ENCODE results near the gene PCDHA8. TPM values are rescaled to one million over a fixed set of nuclear protein-coding genes. Genes with fewer than 3 reads are reported as not detected.
A peak's percentile ranks its signal among the peaks of the same experiment; 100 is the strongest.
"Not testable (repeated sequence)": the region's sequence is repeated elsewhere in the genome, so short reads cannot be mapped to it uniquely, and the experiment has no call there.

PCDHA8 gene
- total RNA-seq, 1 donor from 2014 or later: not detected

DNA sequence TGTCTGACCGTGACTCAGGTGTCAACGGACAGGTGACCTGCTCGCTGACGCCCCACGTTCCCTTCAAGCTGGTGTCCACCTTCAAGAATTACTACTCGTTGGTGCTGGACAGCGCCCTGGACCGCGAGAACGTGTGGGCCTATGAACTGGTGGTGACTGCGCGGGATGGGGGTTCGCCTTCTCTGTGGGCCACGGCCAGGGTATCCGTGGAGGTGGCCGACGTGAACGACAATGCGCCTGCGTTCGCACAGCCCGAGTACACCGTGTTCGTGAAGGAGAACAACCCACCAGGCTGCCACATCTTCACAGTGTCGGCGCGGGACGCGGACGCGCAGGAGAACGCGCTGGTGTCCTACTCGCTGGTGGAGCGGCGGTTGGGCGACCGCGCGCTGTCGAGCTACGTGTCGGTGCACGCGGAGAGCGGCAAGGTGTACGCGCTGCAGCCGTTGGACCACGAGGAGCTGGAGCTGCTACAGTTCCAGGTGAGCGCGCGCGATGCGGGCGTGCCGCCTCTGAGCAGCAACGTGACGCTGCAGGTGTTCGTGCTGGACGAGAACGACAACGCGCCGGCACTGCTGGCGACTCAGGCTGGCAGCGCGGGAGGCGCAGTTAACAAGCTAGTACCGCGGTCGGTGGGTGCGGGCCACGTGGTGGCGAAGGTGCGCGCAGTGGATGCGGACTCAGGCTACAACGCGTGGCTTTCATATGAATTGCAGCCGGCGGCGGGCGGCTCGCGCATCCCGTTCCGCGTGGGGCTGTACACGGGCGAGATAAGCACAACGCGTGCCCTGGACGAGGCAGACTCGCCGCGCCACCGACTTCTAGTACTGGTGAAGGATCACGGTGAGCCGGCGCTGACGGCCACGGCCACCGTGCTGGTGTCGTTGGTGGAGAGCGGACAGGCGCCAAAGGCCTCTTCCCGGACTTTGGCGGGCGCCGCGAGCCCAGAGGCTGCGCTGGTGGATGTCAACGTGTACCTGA lies 29.5 kb downstream of the PCDHA8 start:
- DNase-seq (ENCODE audit: low read depth in 2 of 2): no peak

DNA sequence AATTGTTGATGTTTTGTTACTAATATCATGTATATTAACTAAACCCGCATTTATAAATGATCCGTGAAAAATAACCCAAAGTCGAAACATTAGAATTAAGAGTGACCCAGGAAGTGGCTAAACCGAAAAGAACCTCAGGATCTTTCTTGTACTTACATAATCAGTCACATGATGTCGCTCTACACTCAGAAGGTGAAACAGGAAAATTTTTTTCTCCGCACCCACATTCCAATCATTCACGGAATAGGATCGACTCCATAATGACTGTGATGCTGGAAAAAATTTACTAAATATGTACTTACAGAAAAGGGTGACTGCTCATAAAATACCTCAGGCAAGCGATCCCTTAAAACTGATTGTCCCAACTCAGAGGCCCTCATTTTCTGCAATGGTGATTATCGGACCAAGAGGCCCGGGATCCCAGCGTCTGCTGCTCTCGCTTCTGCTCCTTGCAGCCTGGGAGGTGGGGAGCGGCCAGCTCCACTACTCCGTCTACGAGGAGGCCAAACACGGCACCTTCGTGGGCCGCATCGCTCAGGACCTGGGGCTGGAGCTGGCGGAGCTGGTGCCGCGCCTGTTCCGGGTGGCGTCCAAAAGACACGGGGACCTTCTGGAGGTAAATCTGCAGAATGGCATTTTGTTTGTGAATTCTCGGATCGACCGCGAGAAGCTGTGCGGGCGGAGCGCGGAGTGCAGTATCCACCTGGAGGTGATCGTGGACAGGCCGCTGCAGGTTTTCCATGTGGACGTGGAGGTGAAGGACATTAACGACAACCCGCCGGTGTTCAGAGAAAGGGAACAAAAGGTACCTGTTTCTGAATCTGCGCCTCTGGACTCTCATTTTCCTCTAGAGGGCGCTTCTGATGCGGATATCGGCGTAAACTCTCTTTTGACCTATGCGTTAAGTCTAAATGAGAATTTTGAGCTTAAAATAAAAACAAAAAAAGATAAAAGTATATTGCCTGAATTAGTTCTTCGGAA lies 34.4 kb downstream of the PCDHA8 start, which contains the start of gene PCDHA12:
Gene PCDHA12, plus strand, starts transcription at position 224 of the 981 bp plus-strand sequence. Its CDS starts 165 bp downstream, at position 389.
- no peak for DNase-seq (ENCODE audit: low read depth in 2 of 2)

DNA sequence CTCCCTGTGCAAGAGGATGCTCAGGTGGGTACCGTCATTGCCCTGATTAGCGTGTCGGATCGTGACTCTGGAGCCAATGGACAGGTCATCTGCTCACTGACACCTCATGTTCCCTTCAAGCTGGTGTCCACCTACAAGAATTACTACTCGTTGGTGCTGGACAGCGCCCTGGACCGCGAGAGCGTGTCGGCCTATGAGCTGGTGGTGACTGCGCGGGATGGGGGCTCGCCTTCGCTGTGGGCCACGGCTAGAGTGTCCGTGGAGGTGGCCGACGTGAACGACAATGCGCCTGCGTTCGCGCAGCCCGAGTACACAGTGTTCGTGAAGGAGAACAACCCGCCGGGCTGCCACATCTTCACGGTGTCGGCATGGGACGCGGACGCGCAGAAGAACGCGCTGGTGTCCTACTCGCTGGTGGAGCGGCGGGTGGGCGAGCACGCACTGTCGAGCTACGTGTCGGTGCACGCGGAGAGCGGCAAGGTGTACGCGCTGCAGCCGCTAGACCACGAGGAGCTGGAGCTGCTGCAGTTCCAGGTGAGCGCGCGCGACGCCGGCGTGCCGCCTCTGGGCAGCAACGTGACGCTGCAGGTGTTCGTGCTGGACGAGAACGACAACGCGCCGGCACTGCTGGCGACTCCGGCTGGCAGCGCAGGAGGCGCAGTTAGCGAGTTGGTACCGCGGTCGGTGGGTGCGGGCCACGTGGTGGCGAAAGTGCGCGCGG lies 35.7 kb downstream of the PCDHA8 start:
- not testable (repeated sequence) for DNase-seq (ENCODE audit: low read depth in 2 of 2)

DNA sequence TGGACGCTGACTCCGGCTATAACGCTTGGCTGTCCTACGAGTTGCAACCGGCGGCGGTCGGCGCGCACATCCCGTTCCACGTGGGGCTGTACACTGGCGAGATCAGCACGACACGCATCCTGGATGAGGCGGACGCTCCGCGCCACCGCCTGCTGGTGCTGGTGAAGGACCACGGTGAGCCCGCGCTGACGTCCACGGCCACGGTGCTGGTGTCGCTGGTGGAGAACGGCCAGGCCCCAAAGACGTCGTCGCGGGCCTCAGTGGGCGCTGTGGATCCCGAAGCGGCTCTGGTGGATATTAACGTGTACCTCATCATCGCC lies 36.2 kb downstream of the PCDHA8 start:
- no peak for DNase-seq (ENCODE audit: low read depth in 2 of 2)

DNA sequence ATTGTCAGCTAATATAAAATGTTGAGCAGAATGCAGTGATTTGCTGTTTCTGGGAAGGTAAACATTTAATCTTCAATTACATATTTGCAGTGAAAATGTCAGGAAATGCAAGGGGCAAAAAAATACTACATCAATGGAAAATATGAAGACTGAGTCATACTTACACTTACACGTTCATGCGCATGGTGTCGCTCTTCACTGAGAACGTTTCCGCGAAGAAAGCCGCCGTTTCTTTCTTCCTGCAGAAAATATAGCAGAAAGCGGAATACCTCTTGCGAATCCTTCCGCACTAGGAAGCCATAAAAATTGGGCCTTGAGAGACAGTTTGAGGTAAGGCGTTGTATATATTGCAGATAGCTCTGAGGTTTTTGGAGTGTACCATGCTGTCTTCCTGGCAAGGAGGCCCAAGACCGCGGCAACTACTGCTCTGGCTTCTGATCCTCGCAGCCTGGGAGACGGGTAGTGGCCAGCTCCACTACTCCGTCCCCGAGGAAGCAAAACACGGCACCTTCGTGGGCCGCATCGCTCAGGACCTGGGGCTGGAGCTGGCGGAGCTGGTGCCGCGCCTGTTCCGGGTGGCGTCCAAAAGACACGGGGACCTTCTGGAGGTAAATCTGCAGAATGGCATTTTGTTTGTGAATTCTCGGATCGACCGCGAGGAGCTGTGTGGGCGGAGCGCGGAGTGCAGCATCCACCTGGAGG lies 41.1 kb downstream of the PCDHA8 start, which contains the start of gene PCDHA13:
Gene PCDHA13, plus strand, starts transcription at position 236 of the 702 bp plus-strand sequence. Its CDS starts 145 bp downstream, at position 381.
- peak in 1 of 2 donors; percentile 11 for DNase-seq (ENCODE audit: low read depth in 2 of 2)

DNA sequence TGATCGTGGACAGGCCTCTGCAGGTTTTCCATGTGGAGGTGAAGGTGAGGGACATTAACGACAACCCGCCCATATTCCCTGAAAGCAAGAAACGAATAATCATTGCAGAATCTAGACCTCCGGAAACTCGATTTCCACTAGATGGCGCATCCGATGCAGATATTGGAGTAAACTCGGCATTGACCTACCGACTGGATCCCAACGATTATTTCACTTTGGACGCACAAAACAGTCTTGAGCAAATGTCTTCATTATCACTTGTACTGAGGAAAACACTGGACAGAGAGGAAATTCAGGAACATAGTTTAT lies 41.6 kb downstream of the PCDHA8 start:
- no peak for DNase-seq (ENCODE audit: low read depth in 2 of 2)

DNA sequence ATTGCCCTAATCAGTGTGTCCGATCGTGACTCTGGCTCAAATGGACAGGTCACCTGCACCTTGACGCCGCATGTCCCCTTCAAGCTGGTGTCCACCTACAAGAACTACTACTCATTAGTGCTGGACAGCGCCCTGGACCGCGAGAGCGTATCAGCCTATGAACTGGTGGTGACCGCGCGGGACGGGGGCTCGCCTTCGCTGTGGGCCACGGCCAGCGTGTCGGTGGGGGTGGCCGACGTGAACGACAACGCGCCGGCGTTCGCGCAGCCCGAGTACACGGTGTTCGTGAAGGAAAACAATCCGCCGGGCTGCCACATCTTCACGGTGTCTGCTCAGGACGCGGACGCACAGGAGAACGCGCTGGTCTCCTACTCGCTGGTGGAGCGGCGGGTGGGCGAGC lies 42.4 kb downstream of the PCDHA8 start:
- DNase-seq (ENCODE audit: low read depth in 2 of 2): no peak

DNA sequence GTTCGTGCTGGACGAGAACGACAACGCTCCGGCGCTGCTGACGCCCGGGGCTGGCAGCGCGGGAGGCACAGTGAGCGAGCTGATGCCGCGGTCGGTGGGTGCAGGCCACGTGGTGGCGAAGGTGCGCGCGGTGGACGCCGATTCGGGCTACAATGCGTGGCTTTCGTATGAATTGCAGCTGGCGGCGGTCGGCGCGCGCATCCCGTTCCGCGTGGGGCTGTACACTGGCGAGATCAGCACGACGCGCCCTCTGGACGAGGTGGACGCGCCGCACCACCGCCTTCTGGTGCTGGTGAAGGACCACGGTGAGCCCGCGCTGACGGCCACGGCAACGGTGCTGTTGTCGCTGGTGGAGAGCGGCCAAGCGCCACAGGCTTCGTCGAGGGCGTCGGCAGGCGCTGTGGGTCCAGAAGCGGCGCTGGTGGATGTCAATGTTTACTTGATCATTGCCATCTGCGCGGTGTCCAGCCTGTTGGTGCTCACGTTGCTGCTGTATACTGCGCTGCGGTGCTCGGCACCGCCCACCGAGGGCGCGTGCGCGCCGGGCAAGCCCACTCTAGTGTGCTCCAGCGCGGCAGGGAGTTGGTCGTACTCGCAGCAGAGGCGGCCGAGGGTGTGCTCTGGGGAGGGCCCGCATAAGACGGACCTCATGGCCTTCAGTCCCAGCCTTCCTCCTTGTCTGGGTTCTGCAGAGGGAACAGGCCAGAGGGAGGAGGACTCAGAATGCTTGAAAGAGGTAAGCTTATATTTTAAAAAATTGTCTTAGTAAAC lies 43.1 kb downstream of the PCDHA8 start:
- DNase-seq (ENCODE audit: low read depth in 2 of 2): no peak

Other genes starting within 250 kb of the PCDHA8 start
- gene CD14, start 208.0 kb upstream of the PCDHA8 start, total RNA-seq: 1.9 and 10.7 TPM in 2 replicates
- 8.5 and 12.4 TPM in 2 replicates for gene TMCO6, start 201.7 kb upstream of the PCDHA8 start, total RNA-seq
- 60.2 and 70.5 TPM in 2 replicates for gene NDUFA2, start 193.6 kb upstream of the PCDHA8 start, total RNA-seq
- gene IK, start 193.4 kb upstream of the PCDHA8 start, total RNA-seq: 51.1 and 51.2 TPM in 2 replicates
- 24.6 and 31.7 TPM in 2 replicates for gene WDR55, start 176.3 kb upstream of the PCDHA8 start, total RNA-seq
- gene DND1, start 167.6 kb upstream of the PCDHA8 start, total RNA-seq: 0.13 TPM in 2 replicates
- gene HARS1, start 149.8 kb upstream of the PCDHA8 start, total RNA-seq: 46.0 and 48.0 TPM in 2 replicates
- 23.3 and 23.6 TPM in 2 replicates for gene HARS2, start 149.7 kb upstream of the PCDHA8 start, total RNA-seq
- gene ZMAT2, start 140.7 kb upstream of the PCDHA8 start, total RNA-seq: 30.3 and 33.4 TPM in 2 replicates
- gene PCDHA1, start 55.0 kb upstream of the PCDHA8 start, total RNA-seq: under 0.01 TPM in 1 of 2 replicates, not detected in the other
- gene PCDHA2, start 46.3 kb upstream of the PCDHA8 start, total RNA-seq: under 0.01 TPM in 1 of 2 replicates, not detected in the other
- gene PCDHA3, start 40.1 kb upstream of the PCDHA8 start, total RNA-seq: 0.13 and 0.25 TPM in 2 replicates
- under 0.01 and 0.25 TPM in 2 replicates for gene PCDHA4, start 34.1 kb upstream of the PCDHA8 start, total RNA-seq
- gene PCDHA5, start 19.6 kb upstream of the PCDHA8 start, total RNA-seq: under 0.01 TPM in 2 replicates
- 0.25 TPM in 1 of 2 replicates, not detected in the other for gene PCDHA6, start 13.2 kb upstream of the PCDHA8 start, total RNA-seq
- gene PCDHA7, start 6.9 kb upstream of the PCDHA8 start, total RNA-seq: 0.13 and 0.38 TPM in 2 replicates
- gene PCDHA9, start 7.2 kb downstream of the PCDHA8 start, total RNA-seq: under 0.01 TPM in 2 replicates
- gene PCDHA10, start 14.7 kb downstream of the PCDHA8 start, total RNA-seq: under 0.01 and 0.13 TPM in 2 replicates
- gene PCDHA11, start 27.8 kb downstream of the PCDHA8 start, total RNA-seq: under 0.01 TPM in 1 of 2 replicates, not detected in the other
- gene PCDHA12, start 34.1 kb downstream of the PCDHA8 start, total RNA-seq: under 0.01 TPM in 1 of 2 replicates, not detected in the other
- gene PCDHA13, start 40.9 kb downstream of the PCDHA8 start, total RNA-seq: under 0.01 TPM in 2 replicates
- gene PCDHAC1, start 85.1 kb downstream of the PCDHA8 start, total RNA-seq: 0.13 TPM in 1 of 2 replicates, not detected in the other
- gene PCDHAC2, start 125.3 kb downstream of the PCDHA8 start, total RNA-seq: 0.13 TPM in 2 replicates
- gene PCDHB1, start 210.2 kb downstream of the PCDHA8 start, total RNA-seq: not detected in 2 replicates

Data from dermis microvascular lymphatic vessel endothelial cell (primary cell).